Stomach (tissue), 4 donors: Measurements from ENCODE around the gene HNMT.

Source experiments
- CTCF ChIP-seq, 7 experiments: fragments of 450-650 bp in 4 of 7; fragments of 200-600 bp in 3 of 7; sonication (generic) in 3 of 7; IDR thresholded peaks; one replicate each; pipeline ENCODE4 v1.5.1; 2016 to 2019; ENCODE audit warnings: antibody characterized with exemption in 7 of 7, control low read depth in 2 of 7, mild to moderate bottlenecking in 1 of 7
- EP300 ChIP-seq: sonication (generic); formaldehyde crosslinking; IDR thresholded peaks from one replicate; pipeline ENCODE4 v1.6.1; 2017; ENCODE audit warnings: antibody characterized with exemption
- POLR2A ChIP-seq, 4 donors: fragments of 450-650 bp; IDR thresholded peaks; one replicate each; pipeline ENCODE4 v1.6.1; 2016; ENCODE audit warnings: antibody characterized with exemption in 4 of 4, control low read depth in 2 of 4, mild to moderate bottlenecking in 1 of 4, moderate library complexity in 1 of 4
- POLR2AphosphoS5 ChIP-seq, 3 donors: sonication (generic); formaldehyde crosslinking; IDR thresholded peaks; one replicate each; pipeline ENCODE4 v1.6.1; 2016; ENCODE audit warnings: antibody characterized with exemption in 3 of 3

- TF ChIP-seq CTCF (IDR thresholded peaks at IDR 0.05) (no peak), EP300 (no peak), POLR2AphosphoS5 (IDR thresholded peaks at IDR 0.05) (no peak), POLR2A (IDR thresholded peaks at IDR 0.05) (no peak)
Observed at GRCh38 chr2:138012082-138012481, 47.8 kb downstream of the HNMT start.
